ENCODE measurements around the gene MFAP3L.

- TF ChIP-seq CTCF (IDR thresholded peaks at IDR 0.05) (no peak), POLR2A (IDR thresholded peaks at IDR 0.05) (no peak)
Observed at GRCh38 chr4:170030121-170030520, 3.9 kb upstream of the MFAP3L start.

Measured in thyroid gland (tissue), 4 donors.